GM12875 (cell line): ENCODE data around the gene E2F1.

Experiments
- H3K4me3 ChIP-seq: one replicate; pipeline ENCODE4 v1.5.1; 2011; ENCODE audit warnings: low read depth, low read length, control low read depth
- CTCF ChIP-seq: IDR thresholded peaks from 2 replicates; pipeline ENCODE4 v1.5.1; 2011; ENCODE audit warnings: low read depth, mild to moderate bottlenecking, control low read depth, inconsistent platforms, low read length, moderate library complexity, borderline replicate concordance; ENCODE audit not compliant: insufficient read depth

E2F1 gene

GRCh38 chr20:33719989-33720709, 34.0 kb upstream of the E2F1 start, which contains the start of gene PXMP4:
TSS of gene PXMP4 (minus strand) at chr20:33720310. CDS start at chr20:33720207, 103 bp downstream.
- no peak for TF ChIP-seq CTCF
- H3K4me3 ChIP-seq: peak within 1 kb of the TSS; percentile 72

GRCh38 chr20:33719277-33719988, 33.2 kb upstream of the E2F1 start:
- H3K4me3 ChIP-seq: peak overlapping the region; percentile 72
- TF ChIP-seq CTCF: no peak

GRCh38 chr20:33716498-33716897, 30.3 kb upstream of the E2F1 start:
- no peak for TF ChIP-seq CTCF
- no peak overlapping the region for H3K4me3 ChIP-seq

GRCh38 chr20:33713865-33714367, 27.7 kb upstream of the E2F1 start:
- no peak for TF ChIP-seq CTCF
- no peak overlapping the region for H3K4me3 ChIP-seq

GRCh38 chr20:33711446-33711738, 25.2 kb upstream of the E2F1 start:
- H3K4me3 ChIP-seq: no peak overlapping the region

GRCh38 chr20:33710681-33711445, 24.7 kb upstream of the E2F1 start:
- no peak overlapping the region for H3K4me3 ChIP-seq
- TF ChIP-seq CTCF: no peak

More at GRCh38 chr20:33711446-33711738, 25.2 kb upstream of the E2F1 start:
- TF ChIP-seq CTCF: no peak
